Mesothelial cell of epicardium (in vitro differentiated cells): Measurements from ENCODE around the gene USP35. TPM values are rescaled to one million over a fixed set of nuclear protein-coding genes. Genes with fewer than 3 reads are reported as not detected.
A peak's percentile ranks its signal among the peaks of the same experiment; 100 is the strongest.

ENCODE experiments used
- DNase-seq, 2 experiments: peaks; one replicate each; pipeline ENCODE4 v3.0.0; 2021; ENCODE audit warnings: low spot score in 2 of 2; ENCODE audit not compliant: unreplicated experiment in 2 of 2
- H3K27ac Mint-ChIP-seq: 2 replicates; pipeline ENCODE4 v1.8.0; 2021; ENCODE audit warnings: mixed read lengths
- H3K27me3 Mint-ChIP-seq: 2 replicates; pipeline ENCODE4 v1.8.0; 2021; ENCODE audit warnings: low read depth, mixed read lengths
- H3K36me3 Mint-ChIP-seq: 2 replicates; pipeline ENCODE4 v1.8.0; 2021; ENCODE audit warnings: mixed read lengths
- H3K4me1 Mint-ChIP-seq: 2 replicates; pipeline ENCODE4 v1.8.0; 2021; ENCODE audit warnings: mixed read lengths
- H3K4me3 Mint-ChIP-seq: 2 replicates; pipeline ENCODE4 v1.8.0; 2021; ENCODE audit warnings: mild to moderate bottlenecking, moderate library complexity, mixed read lengths
- H3K9me3 Mint-ChIP-seq: 2 replicates; pipeline ENCODE4 v1.8.0; 2021; ENCODE audit warnings: mixed read lengths
- total RNA-seq: library from RNA; stranded (reverse); gene quantifications from 3 replicates; pipeline ENCODE4 v1.2.1, GENCODE V29; 2021
- TF ChIP-seq, protein P1 (sequence below): fragments of 200-600 bp; sonication (generic); IDR thresholded peaks from one replicate; pipeline ENCODE4 v1.5.0; 2021; ENCODE audit warnings: antibody characterized with exemption; ENCODE audit not compliant: unreplicated experiment

USP35 gene
- total RNA-seq, 1 donor from 2014 or later = 12.3 TPM

DNA sequence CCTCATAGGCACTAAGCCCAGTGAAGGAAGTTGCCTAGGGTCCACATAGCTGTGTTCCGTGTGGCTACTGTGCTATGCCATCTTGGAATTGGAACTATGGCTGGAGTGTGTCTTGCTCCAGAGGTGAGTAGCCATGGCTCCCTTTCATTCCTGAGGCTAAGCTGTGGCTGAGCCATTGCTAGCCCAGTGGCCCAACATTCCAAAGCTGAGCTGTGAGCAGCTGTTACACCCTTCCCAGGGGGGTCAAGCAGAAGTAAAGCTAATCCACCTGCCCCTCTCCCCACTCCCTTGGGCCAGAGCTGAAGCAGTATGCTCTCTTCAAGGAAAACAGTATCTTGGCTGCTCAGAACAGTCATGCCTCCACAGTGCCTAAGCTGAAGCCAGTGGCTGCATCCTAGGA lies 51.1 kb downstream of the USP35 start:
- Mint-ChIP-seq H3K9me3 (peaks cover 40% of the 10 kb centered on the region), H3K27ac (no peak overlapping the region), H3K27me3 (no peaks in the 10 kb centered on the region), H3K4me3 (no peak overlapping the region), H3K36me3 (peaks cover 59% of the 10 kb centered on the region), H3K4me1 (peaks cover 7% of the 10 kb centered on the region)
- no peak for DNase-seq
- TF ChIP-seq, protein P1, sequence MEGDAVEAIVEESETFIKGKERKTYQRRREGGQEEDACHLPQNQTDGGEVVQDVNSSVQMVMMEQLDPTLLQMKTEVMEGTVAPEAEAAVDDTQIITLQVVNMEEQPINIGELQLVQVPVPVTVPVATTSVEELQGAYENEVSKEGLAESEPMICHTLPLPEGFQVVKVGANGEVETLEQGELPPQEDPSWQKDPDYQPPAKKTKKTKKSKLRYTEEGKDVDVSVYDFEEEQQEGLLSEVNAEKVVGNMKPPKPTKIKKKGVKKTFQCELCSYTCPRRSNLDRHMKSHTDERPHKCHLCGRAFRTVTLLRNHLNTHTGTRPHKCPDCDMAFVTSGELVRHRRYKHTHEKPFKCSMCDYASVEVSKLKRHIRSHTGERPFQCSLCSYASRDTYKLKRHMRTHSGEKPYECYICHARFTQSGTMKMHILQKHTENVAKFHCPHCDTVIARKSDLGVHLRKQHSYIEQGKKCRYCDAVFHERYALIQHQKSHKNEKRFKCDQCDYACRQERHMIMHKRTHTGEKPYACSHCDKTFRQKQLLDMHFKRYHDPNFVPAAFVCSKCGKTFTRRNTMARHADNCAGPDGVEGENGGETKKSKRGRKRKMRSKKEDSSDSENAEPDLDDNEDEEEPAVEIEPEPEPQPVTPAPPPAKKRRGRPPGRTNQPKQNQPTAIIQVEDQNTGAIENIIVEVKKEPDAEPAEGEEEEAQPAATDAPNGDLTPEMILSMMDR = no peak

DNA sequence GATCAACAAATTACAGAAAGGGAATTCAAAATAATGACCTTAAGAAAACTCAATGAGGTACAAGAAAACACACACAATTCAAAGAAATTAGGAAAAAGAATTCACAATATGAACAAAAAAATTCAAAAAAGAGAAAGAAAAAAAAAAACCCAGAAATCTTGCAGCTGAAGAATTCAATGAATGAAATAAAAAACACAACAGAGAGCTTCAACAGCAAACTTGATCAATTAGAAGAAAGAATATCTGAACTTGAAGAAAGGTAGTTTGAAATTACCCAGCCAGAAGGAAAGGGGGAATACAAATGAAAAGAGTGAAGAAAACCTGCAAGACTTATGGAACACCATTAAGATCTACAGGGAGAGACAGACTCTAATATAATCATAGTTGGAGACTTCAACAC lies 52.8 kb downstream of the USP35 start:
- Mint-ChIP-seq H3K9me3 (peaks cover 40% of the 10 kb centered on the region), H3K4me1 (peaks cover 9% of the 10 kb centered on the region), H3K27me3 (no peaks in the 10 kb centered on the region), H3K4me3 (no peak overlapping the region), H3K27ac (no peak overlapping the region), H3K36me3 (peaks cover 61% of the 10 kb centered on the region)
- DNase-seq = no peak
- TF ChIP-seq, protein P1 = no peak

DNA sequence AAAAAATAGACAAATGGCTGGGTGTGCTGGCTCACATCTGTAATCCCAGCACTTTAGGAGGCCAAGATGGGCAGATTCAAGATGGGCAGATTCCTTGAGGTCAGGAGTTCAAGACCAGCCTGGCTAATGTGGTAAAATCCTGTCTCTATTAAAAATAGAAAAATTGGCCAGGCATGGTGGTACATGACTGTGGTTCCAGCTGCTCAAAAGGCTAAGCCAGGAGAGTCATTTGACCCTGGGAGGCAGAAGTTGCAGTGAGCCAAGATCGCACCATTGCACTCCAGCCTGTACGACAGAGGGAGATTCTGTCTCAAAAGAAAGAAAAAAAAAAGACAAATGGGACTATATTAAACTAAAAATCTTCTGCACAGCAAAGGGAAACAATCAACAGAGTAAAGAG lies 55.4 kb downstream of the USP35 start:
- no peak overlapping the region for H3K4me3 Mint-ChIP-seq
- no peak overlapping the region for H3K27ac Mint-ChIP-seq
- H3K9me3 Mint-ChIP-seq = peaks cover 25% of the 10 kb centered on the region
- peaks cover 9% of the 10 kb centered on the region for H3K4me1 Mint-ChIP-seq
- no peaks in the 10 kb centered on the region for H3K27me3 Mint-ChIP-seq
- DNase-seq = no peak
- peaks cover 56% of the 10 kb centered on the region for H3K36me3 Mint-ChIP-seq
- TF ChIP-seq, protein P1 = no peak

DNA sequence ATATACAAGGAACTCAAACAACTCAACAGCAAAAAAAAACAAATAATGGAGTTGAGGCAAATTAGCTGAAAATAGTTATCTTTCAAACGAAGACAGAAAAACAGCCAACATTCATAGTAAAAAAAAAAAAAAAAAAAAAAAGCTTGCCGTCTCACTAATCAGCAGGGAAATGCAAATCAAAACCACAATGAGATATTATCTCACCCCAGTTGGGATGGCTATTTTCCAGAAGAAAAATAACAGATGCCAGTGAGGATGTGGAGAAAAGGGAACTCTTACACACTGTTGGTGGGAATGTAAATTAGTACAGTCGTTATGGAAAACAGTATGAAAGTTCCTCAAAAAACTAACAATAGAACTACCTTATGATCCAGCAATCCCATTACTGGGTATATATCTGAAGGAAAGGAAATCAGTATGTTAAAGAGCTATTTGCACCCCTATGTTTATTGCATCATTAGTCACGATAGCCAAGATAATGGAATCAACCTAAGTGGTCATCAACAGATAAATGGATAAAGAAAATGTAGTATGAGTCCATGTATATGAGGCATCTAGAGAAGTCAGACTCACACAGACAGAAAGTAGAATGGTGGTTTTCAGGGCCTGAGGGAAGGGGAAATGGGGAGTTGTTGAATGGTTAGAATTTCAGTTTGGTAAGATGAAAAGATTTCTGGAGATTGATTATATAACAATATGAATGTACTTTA lies 56.0 kb downstream of the USP35 start:
- H3K4me3 Mint-ChIP-seq = no peak overlapping the region
- H3K36me3 Mint-ChIP-seq = peaks cover 56% of the 10 kb centered on the region
- DNase-seq = no peak
- H3K4me1 Mint-ChIP-seq = peaks cover 9% of the 10 kb centered on the region
- TF ChIP-seq, protein P1 = no peak
- H3K9me3 Mint-ChIP-seq = peaks cover 25% of the 10 kb centered on the region
- H3K27ac Mint-ChIP-seq = peak overlapping the region; percentile 1
- no peaks in the 10 kb centered on the region for H3K27me3 Mint-ChIP-seq

DNA sequence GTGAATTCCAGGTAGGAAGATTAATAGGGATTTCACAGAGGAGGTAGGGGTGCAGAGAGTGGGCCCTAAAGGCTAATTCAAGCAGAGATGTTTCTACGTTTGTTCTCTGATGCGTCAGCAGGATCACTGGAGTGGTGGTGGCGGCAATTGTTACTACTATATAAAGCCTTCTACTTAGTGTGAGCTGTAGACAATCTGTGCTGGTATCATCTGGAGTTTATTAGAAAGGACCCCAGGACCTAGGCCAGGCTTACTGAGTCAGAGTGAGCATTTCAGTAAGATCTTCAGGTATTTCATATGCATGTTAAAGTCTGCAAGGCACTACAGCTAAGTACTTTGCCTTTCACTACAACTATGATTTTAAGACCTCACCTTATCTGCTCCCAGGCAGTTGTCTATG lies 59.5 kb downstream of the USP35 start:
- peaks cover 43% of the 10 kb centered on the region for H3K36me3 Mint-ChIP-seq
- no peak for DNase-seq
- peaks cover 14% of the 10 kb centered on the region for H3K9me3 Mint-ChIP-seq
- TF ChIP-seq, protein P1 = no peak
- no peak overlapping the region for H3K4me3 Mint-ChIP-seq
- H3K4me1 Mint-ChIP-seq = peaks cover 16% of the 10 kb centered on the region
- no peak overlapping the region for H3K27ac Mint-ChIP-seq
- no peaks in the 10 kb centered on the region for H3K27me3 Mint-ChIP-seq
